IMR-90 (cell line): ENCODE results near the gene TMEM163. TPM values are rescaled to one million over a fixed set of nuclear protein-coding genes. Genes with fewer than 3 reads are reported as not detected.
"Not testable (repeated sequence)": the region's sequence is repeated elsewhere in the genome, so short reads cannot be mapped to it uniquely, and the experiment has no call there.

ENCODE experiments used
- ATAC-seq: fragments of 200-7000 bp; cut with Tn5 transposase; 2 replicates; pipeline ENCODE4 v1.9.1; 2020; ENCODE audit warnings: low read depth, mild to moderate bottlenecking, moderate library complexity
- BruUV-seq: library from RNA; stranded (reverse); fragments of 400-500 nt; replicated peaks from 2 replicates; lab custom pipeline; 2021; lab: Mats Ljungman, UMichigan
- CTCF ChIA-PET: fragments of 300-600 bp; formaldehyde crosslinking; extraction: SDS; loops from one replicate; lab custom pipeline; 2021; ENCODE audit warnings: antibody characterized with exemption; lab: Yijun Ruan, JAX
- POLR2A ChIA-PET: fragments of 300-600 bp; sonication (Branson Sonifier 250); formaldehyde crosslinking; loops from one replicate; lab custom pipeline; 2022; ENCODE audit warnings: antibody characterized with exemption; ENCODE audit not compliant: unreplicated experiment; lab: Charles Lee
- DNase-seq: peaks from one replicate; pipeline ENCODE4 v3.0.0; 2013
- H2AFZ ChIP-seq: replicated peaks from 2 replicates; pipeline ENCODE3; 2013; ENCODE audit warnings: low read length, mild to moderate bottlenecking; ENCODE audit not compliant: poor library complexity
- H2AK5ac ChIP-seq: 2 replicates; pipeline ENCODE4 v1.6.1; 2013; ENCODE audit warnings: low read depth, low read length, inconsistent platforms
- H2AK9ac ChIP-seq: replicated peaks from 2 replicates; pipeline ENCODE3; 2013; ENCODE audit warnings: mild to moderate bottlenecking, low read depth, low read length, moderate library complexity; ENCODE audit not compliant: poor library complexity
- H2BK120ac ChIP-seq: 2 replicates; pipeline ENCODE4 v1.6.1; 2013; ENCODE audit warnings: low read depth, low read length, inconsistent platforms
- H2BK15ac ChIP-seq: 3 replicates; pipeline ENCODE4 v1.6.1; 2013; ENCODE audit warnings: low read depth, low read length, inconsistent platforms
- H2BK20ac ChIP-seq: 2 replicates; pipeline ENCODE4 v1.6.1; 2013; ENCODE audit warnings: low read depth, mild to moderate bottlenecking, inconsistent platforms, low read length, moderate library complexity
- H2BK5ac ChIP-seq: 2 replicates; pipeline ENCODE4 v1.6.1; 2013; ENCODE audit warnings: mild to moderate bottlenecking, low read depth, low read length, inconsistent platforms; ENCODE audit not compliant: poor library complexity, severe bottlenecking
- H3K14ac ChIP-seq: replicated peaks from 2 replicates; pipeline ENCODE4 v1.6.1; 2013; ENCODE audit warnings: low read depth, low read length, inconsistent platforms
- H3K18ac ChIP-seq: 2 replicates; pipeline ENCODE4 v1.6.1; 2013; ENCODE audit warnings: low read depth, low read length, control low read depth
- H3K23ac ChIP-seq: 2 replicates; pipeline ENCODE4 v1.6.1; 2013; ENCODE audit warnings: low read depth, low read length, inconsistent platforms
- H3K27ac ChIP-seq: 2 replicates; pipeline ENCODE4 v1.5.1; 2013; ENCODE audit warnings: mild to moderate bottlenecking, control low read depth, low read length; ENCODE audit not compliant: insufficient read depth
- H3K27me3 ChIP-seq: 2 replicates; pipeline ENCODE4 v1.6.1; 2013; ENCODE audit warnings: low read length; ENCODE audit not compliant: control insufficient read depth, insufficient read depth
- H3K36me3 ChIP-seq: 2 replicates; pipeline ENCODE4 v1.6.1; 2013; ENCODE audit warnings: low read length, mixed read lengths; ENCODE audit not compliant: control insufficient read depth, insufficient read depth
- H3K4ac ChIP-seq: 2 replicates; pipeline ENCODE4 v1.6.1; 2013; ENCODE audit warnings: low read depth, low read length, inconsistent platforms
- H3K4me1 ChIP-seq: 2 replicates; pipeline ENCODE4 v1.6.1; 2013; ENCODE audit warnings: low read length, mixed read lengths; ENCODE audit not compliant: control insufficient read depth, insufficient read depth
- H3K4me2 ChIP-seq: 2 replicates; pipeline ENCODE4 v1.6.1; 2013; ENCODE audit warnings: low read depth, mild to moderate bottlenecking, control low read depth, low read length, moderate library complexity
- H3K4me3 ChIP-seq: 2 replicates; pipeline ENCODE4 v1.5.1; 2013; ENCODE audit warnings: low read depth, mild to moderate bottlenecking, control low read depth, low read length, moderate library complexity; ENCODE audit not compliant: insufficient read depth
- H3K56ac ChIP-seq: 2 replicates; pipeline ENCODE4 v1.6.1; 2013; ENCODE audit warnings: low read length, inconsistent platforms; ENCODE audit not compliant: insufficient read depth; ENCODE audit errors: extremely low read depth
- H3K79me1 ChIP-seq, 2 experiments: 2 replicates each; pipeline ENCODE4 v1.6.1; 2013; ENCODE audit warnings: low read length in 2 of 2, inconsistent platforms in 1 of 2, low read depth in 1 of 2
- H3K9ac ChIP-seq: 2 replicates; pipeline ENCODE4 v1.6.1; 2013; ENCODE audit warnings: low read depth, low read length, control low read depth
- H3K9me1 ChIP-seq: 2 replicates; pipeline ENCODE4 v1.6.1; 2013; ENCODE audit warnings: low read length, inconsistent platforms; ENCODE audit not compliant: insufficient read depth
- H3K9me3 ChIP-seq: 2 replicates; pipeline ENCODE4 v1.6.1; 2013; ENCODE audit warnings: low read length; ENCODE audit not compliant: control insufficient read depth, insufficient read depth
- H4K20me1 ChIP-seq: 2 replicates; pipeline ENCODE4 v1.6.1; 2013; ENCODE audit warnings: low read length, inconsistent platforms; ENCODE audit not compliant: insufficient read depth
- H4K5ac ChIP-seq: 2 replicates; pipeline ENCODE4 v1.6.1; 2013; ENCODE audit warnings: mild to moderate bottlenecking, low read depth, low read length, control low read depth
- H4K8ac ChIP-seq, 2 experiments: 2 replicates each; pipeline ENCODE4 v1.6.1; 2013; ENCODE audit warnings: low read depth in 2 of 2, low read length in 2 of 2, control low read depth in 1 of 2, inconsistent platforms in 1 of 2
- H4K91ac ChIP-seq: 2 replicates; pipeline ENCODE4 v1.6.1; 2013; ENCODE audit warnings: low read depth, low read length, inconsistent platforms; ENCODE audit not compliant: insufficient read depth
- CTCF ChIP-seq: conservative IDR thresholded peaks from 2 replicates; pipeline ENCODE4 v1.5.1; 2012; ENCODE audit warnings: mild to moderate bottlenecking, low read depth, low read length, improper control_type of control experiment
- MAFK ChIP-seq: IDR thresholded peaks from 2 replicates; pipeline ENCODE4 v1.6.1; 2012; ENCODE audit warnings: low read depth, low read length, improper control_type of control experiment
- SMC3 ChIP-seq: fragments of 150-350 bp; IDR thresholded peaks from 2 replicates; pipeline ENCODE4 v1.6.1; 2016; ENCODE audit warnings: low read depth, mild to moderate bottlenecking, antibody characterized with exemption, low read length, moderate library complexity
- WGBS, 2 experiments: methylation state at CpG; one replicate each; pipeline versions ENCODE4 v1.1.5 to v1.1.7; 2013; ENCODE audit warnings: missing lambda C conversion rate in 2 of 2; ENCODE audit not compliant: insufficient read length in 1 of 2; ENCODE audit errors: extremely low coverage in 2 of 2; 5-methylcytosine and 5-hydroxymethylcytosine counted together
- dilution Hi-C: fragments of 300-500 bp; cut with HindIII; formaldehyde crosslinking; loops from one replicate; pipeline ENCODE4 v1.14.3; 2018; ENCODE audit warnings: low sequenced_read_pairs; ENCODE audit not compliant: unreplicated experiment
- in situ Hi-C: fragments of 300-500 bp; cut with MboI; formaldehyde crosslinking; loops from 3 replicates; pipeline ENCODE4 v1.14.3; 2019; ENCODE audit warnings: low sequenced_read_pairs, inconsistent platforms, mixed read lengths
- intact Hi-C: fragments of 100-400 bp; cut with micrococcal nuclease; formaldehyde crosslinking; loops from 2 replicates; pipeline ENCODE4 v1.10.0; 2022
- polyA plus RNA-seq, 3 experiments: library from polyadenylated mRNA; depleted of rRNA; stranded (reverse); fragments of >200 nt; gene quantifications; 2 replicates each; pipeline ENCODE4 v1.2.3, GENCODE V29; 2012; ENCODE audit warnings: low replicate concordance in 1 of 3
- total RNA-seq: library from RNA; depleted of rRNA; stranded (reverse); fragments of >200 nt; gene quantifications from 2 replicates; pipeline ENCODE4 v1.2.3, GENCODE V29; 2012

The TMEM163 gene
- total and polyA plus RNA-seq, 2 of the 4 experiments (the other 2 are of a cell fraction), result not detected

GRCh38 chr2:134657650-134658250 is 61.0 kb downstream of the TMEM163 start:
- H3K23ac ChIP-seq, result no peak overlapping the region
- H2BK5ac ChIP-seq, result no peak overlapping the region
- no peak overlapping the region for H2AK9ac ChIP-seq
- H3K18ac ChIP-seq, result no peak overlapping the region
- H4K20me1 ChIP-seq, result no peaks in the 10 kb centered on the region
- intact Hi-C loops, result loop anchor here (2.0 kb wide), 1 partner anchor 241 kb away; no protein-coding TSS in a partner anchor
- no peak overlapping the region for H2AK5ac ChIP-seq
- no peak overlapping the region for H4K91ac ChIP-seq
- dilution Hi-C loops, result no loop called here
- no peak overlapping the region for H4K8ac ChIP-seq
- H3K14ac ChIP-seq, result no peak overlapping the region
- ATAC-seq, result no peak
- H3K9me1 ChIP-seq, result no peaks in the 10 kb centered on the region
- H3K4me2 ChIP-seq, result no peak overlapping the region
- H3K36me3 ChIP-seq, result no peaks in the 10 kb centered on the region
- no peaks in the 10 kb centered on the region for H3K9me3 ChIP-seq
- no peak overlapping the region for H3K9ac ChIP-seq
- no TSS peak for BruUV-seq
- H3K27ac ChIP-seq, result no peak overlapping the region
- ChIA-PET POLR2A (no interaction called here), CTCF (no interaction called here)
- no peak for TF ChIP-seq MAFK
- peak; percentile 28; the same call in 1 of the 2 replicates for TF ChIP-seq SMC3
- peak; percentile 30; the same call in 1 of the 2 replicates for TF ChIP-seq CTCF
- no peaks in the 10 kb centered on the region for H3K79me1 ChIP-seq
- no peaks in the 10 kb centered on the region for H3K27me3 ChIP-seq
- no peak overlapping the region for H3K4me3 ChIP-seq
- H4K5ac ChIP-seq, result no peak overlapping the region
- H2BK20ac ChIP-seq, result no peak overlapping the region
- no peaks in the 10 kb centered on the region for H3K4me1 ChIP-seq
- H2BK120ac ChIP-seq, result no peak overlapping the region
- 100% methylated on average over 1 of the region's 12 CpGs; no CpG with 5 or more reads in 1 of the 2 experiments for WGBS, 2 experiments
- H2BK15ac ChIP-seq, result no peak overlapping the region
- no peak overlapping the region for H3K4ac ChIP-seq
- DNase-seq, result no peak
- in situ Hi-C loops, result no loop called here
- no peak overlapping the region for H3K56ac ChIP-seq
- no peak overlapping the region for H2AFZ ChIP-seq

GRCh38 chr2:134656391-134656790 is 62.4 kb downstream of the TMEM163 start:
- H2BK120ac ChIP-seq, H4K20me1 ChIP-seq, H2AK9ac ChIP-seq, H4K91ac ChIP-seq, H4K5ac ChIP-seq, H3K36me3 ChIP-seq, CTCF ChIA-PET, H2AK5ac ChIP-seq, H3K4me3 ChIP-seq, DNase-seq, H3K79me1 ChIP-seq, H3K4me2 ChIP-seq, H3K14ac ChIP-seq, in situ Hi-C loops, H3K4ac ChIP-seq, H3K9ac ChIP-seq, H3K4me1 ChIP-seq, H3K9me3 ChIP-seq, intact Hi-C loops, H3K18ac ChIP-seq, H2BK5ac ChIP-seq, POLR2A ChIA-PET, H3K9me1 ChIP-seq, H3K27me3 ChIP-seq, H2BK15ac ChIP-seq, H3K27ac ChIP-seq, dilution Hi-C loops, H2BK20ac ChIP-seq, BruUV-seq, H3K23ac ChIP-seq, H2AFZ ChIP-seq, H4K8ac ChIP-seq, H3K56ac ChIP-seq, ATAC-seq: not testable (repeated sequence)
- no CpG with 5 or more reads among the region's 15 CpGs for WGBS, 2 experiments
